Heart left ventricle (tissue), 16 donors: ENCODE results near the gene FOXJ2. TPM values are rescaled to one million over a fixed set of nuclear protein-coding genes. Genes with fewer than 3 reads are reported as not detected.
"Not testable (repeated sequence)": the region's sequence is repeated elsewhere in the genome, so short reads cannot be mapped to it uniquely, and the experiment has no call there.

Experiments used
- ATAC-seq, 4 donors: fragments of 200-7000 bp; cut with Tn5 transposase; one replicate each; pipeline ENCODE4 v1.9.1; 2020 to 2022; ENCODE audit warnings: moderate library complexity in 4 of 4, mild to moderate bottlenecking in 3 of 4, moderate number of reproducible peaks in 1 of 4
- DNase-seq, 5 donors: peaks; one replicate each; pipeline ENCODE4 v3.0.0-alpha.2; 2020
- H3K27ac ChIP-seq, 12 donors: fragments of 200-600 bp; sonication (generic) in 4 of 12; one replicate each; pipeline versions ENCODE4 v1.5.0 to v1.8.0; 2016 to 2022; ENCODE audit warnings: mild to moderate bottlenecking in 2 of 12
- H3K27me3 ChIP-seq, 9 donors: fragments of 200-600 bp; sonication (generic) in 2 of 9; one replicate each; pipeline versions ENCODE4 v1.5.1 to v1.8.0; 2016 to 2022; ENCODE audit warnings: mild to moderate bottlenecking in 3 of 9
- H3K36me3 ChIP-seq, 9 donors: fragments of 200-600 bp; sonication (generic) in 2 of 9; one replicate each; pipeline versions ENCODE4 v1.5.0 to v1.8.0; 2018 to 2022; ENCODE audit warnings: mild to moderate bottlenecking in 2 of 9
- H3K4me1 ChIP-seq, 12 donors: fragments of 200-600 bp; sonication (generic) in 4 of 12; one replicate each; pipeline versions ENCODE4 v1.5.0 to v1.8.0; 2016 to 2022; ENCODE audit warnings: mild to moderate bottlenecking in 3 of 12
- H3K4me3 ChIP-seq, 12 donors: fragments of 200-600 bp; sonication (generic) in 4 of 12; one replicate each; pipeline versions ENCODE4 v1.5.0 to v1.8.0; 2017 to 2022; ENCODE audit warnings: mild to moderate bottlenecking in 9 of 12, moderate library complexity in 4 of 12
- H3K9me3 ChIP-seq, 12 donors: fragments of 200-600 bp; sonication (generic) in 4 of 12; one replicate each; pipeline versions ENCODE4 v1.5.0 to v1.8.0; 2016 to 2022; ENCODE audit warnings: mild to moderate bottlenecking in 1 of 12
- CTCF ChIP-seq, 12 donors: fragments of 200-600 bp; sonication (generic) in 4 of 12; IDR thresholded peaks; one replicate each; pipeline versions ENCODE4 v1.5.0 to v1.8.0; 2018 to 2022; ENCODE audit warnings: antibody characterized with exemption in 12 of 12, mild to moderate bottlenecking in 5 of 12
- POLR2A ChIP-seq, 2 donors: fragments of 450-650 bp; IDR thresholded peaks; one replicate each; pipeline ENCODE4 v1.6.1; 2017; ENCODE audit warnings: antibody characterized with exemption in 2 of 2, mild to moderate bottlenecking in 2 of 2, moderate library complexity in 2 of 2
- WGBS, 4 donors: extraction: QIAGEN DNeasy Blood & Tissue Kit in 2 of 4; methylation state at CpG; one replicate each; pipeline versions ENCODE4 v1.1.5 to v1.1.7; 2013 to 2018; 5-methylcytosine and 5-hydroxymethylcytosine counted together
- intact Hi-C, 10 donors: fragments of 100-400 bp; cut with DNase I; formaldehyde crosslinking; loops; one replicate each; pipeline versions ENCODE4 v1.11.1 to v1.14.2; 2022
- polyA plus RNA-seq, 2 donors: library from polyadenylated mRNA; stranded (reverse); fragments of 200-250 nt; gene quantifications; one replicate each; pipeline ENCODE4 v1.2.3, GENCODE V29; 2013
- total RNA-seq, 9 donors: library from RNA; depleted of rRNA in 2 of 9; stranded (reverse); fragments of >200 nt in 2 of 9; fragmentation: NEBNext Ultra II Directional in 3 of 9; extraction: Animal tissue kit (Norgen Biotek cat#: 25700) in 3 of 9; gene quantifications; one replicate each; pipeline versions ENCODE4 v1.1.0 to v1.2.4, GENCODE V29; 2016 to 2023
- donor health status: ischemic (EF 13 %, LVEDD 7.1; RV severe dilation, severe dysfunction).
- donor health status: healthy with polysubstance abuse.
- donor health status: DM: no; HTN: yes; CAD: no.
- donor health status: DM: no; HTN: no; CAD: no.
- donor health status: ischemic (EF 25% LVEDD 6.9; RV normal size, moderate dysfunction).
- donor health status: ischemic (EF 25% LVEDD 5.7; RV mildly dilated, moderate dysfunction).
- donor health status: healthy.
- donor health status: DM: yes; HTN: yes; CAD: no.
- donor health status: ischemic (EF 35%, LVEDD 5.7; RV mildly dilated, moderate dysfunction).
- donor health status: nonischemic (EF 11% LVEDD 7.7; RV severe dilation, severe dysfunction).
- donor health status: DM: yes; HTN: yes; CAD: no.
- donor health status: PGD.
- donor health status: ischemic (EF 29% LVEDD 5.4; RV normal size, mild dysfunction).
- donor health status: nonischemic (EF 23%, LVEDD 6.1; RV moderate dilation, normal function).

FOXJ2 gene
- total and polyA plus RNA-seq, 11 donors: 9.4 to 34.7 (median 23.7) TPM

- intact Hi-C loops: no loop called here
- H3K27me3 ChIP-seq: no peaks in the 10 kb centered on the region
- DNase-seq (no peak), ATAC-seq (no peak)
- peak overlapping the region in 7 of 12 donors; percentile 3 to 60 (median 32) for H3K4me3 ChIP-seq
- peaks cover 0 to 9% (median 0%) of the 10 kb centered on the region in 9 donors for H3K36me3 ChIP-seq
- H3K4me1 ChIP-seq: peaks cover 0 to 65% (median 0%) of the 10 kb centered on the region in 12 donors
- no peaks in the 10 kb centered on the region for H3K9me3 ChIP-seq
- TF ChIP-seq CTCF (IDR thresholded peaks at IDR 0.05) (no peak), POLR2A (IDR thresholded peaks at IDR 0.05) (no peak)
- H3K27ac ChIP-seq: peak overlapping the region in 3 of 12 donors; percentile 7 to 92 (median 38)
Measured at GRCh38 chr12:8064131-8064530, 31.6 kb downstream of the FOXJ2 start.

- no peak for DNase-seq
- peak in 3 of 4 donors; percentile 69 to 83 (median 75) for ATAC-seq
- Histone ChIP-seq H3K4me1 (peaks cover 0 to 73% (median 0%) of the 10 kb centered on the region in 12 donors), H3K27me3 (no peaks in the 10 kb centered on the region), H3K27ac (peak within 1 kb of the TSS in 5 of 12 donors; percentile 4 to 92 (median 32)), H3K4me3 (peak within 1 kb of the TSS in 7 of 12 donors; percentile 5 to 60 (median 32)), H3K9me3 (no peaks in the 10 kb centered on the region), H3K36me3 (no peaks in the 10 kb centered on the region)
- TF ChIP-seq CTCF (IDR thresholded peaks at IDR 0.05): no peak
- no peak for TF ChIP-seq POLR2A (IDR thresholded peaks at IDR 0.05)
- intact Hi-C loops: no loop called here
- 44 to 52% (median 48%) methylated on average over 2 of the region's 2 CpGs for WGBS, 4 donors
Measured at GRCh38 chr12:8065991-8066594, 33.6 kb downstream of the FOXJ2 start, which contains the start of gene C3AR1. Gene C3AR1, minus strand, starts transcription at chr12:8066359. Its CDS starts 6,174 bp downstream, at chr12:8060185.

GRCh38 chr12:8069582-8069981, 37.1 kb downstream of the FOXJ2 start:
- TF ChIP-seq POLR2A (IDR thresholded peaks at IDR 0.05): no peak
- TF ChIP-seq CTCF (IDR thresholded peaks at IDR 0.05): no peak
- ATAC-seq (no peak), DNase-seq (no peak)
- no peaks in the 10 kb centered on the region for H3K9me3 ChIP-seq
- H3K36me3 ChIP-seq: no peaks in the 10 kb centered on the region
- H3K4me1 ChIP-seq: peaks cover 0 to 53% (median 0%) of the 10 kb centered on the region in 12 donors
- H3K27ac ChIP-seq: peak overlapping the region in 2 of 12 donors; percentile 37 to 85
- H3K4me3 ChIP-seq: no peak overlapping the region
- intact Hi-C loops: no loop called here
- H3K27me3 ChIP-seq: no peaks in the 10 kb centered on the region

GRCh38 chr12:8071820-8072219, 39.3 kb downstream of the FOXJ2 start:
- not testable (repeated sequence) for DNase-seq, H3K36me3 ChIP-seq, H3K27me3 ChIP-seq, H3K27ac ChIP-seq, H3K9me3 ChIP-seq, ATAC-seq, H3K4me3 ChIP-seq
- intact Hi-C loops: loop anchor here in 1 of 10 donors (10.0 kb wide), 1 partner anchor 217 kb away; no protein-coding TSS in a partner anchor
- H3K4me1 ChIP-seq: peaks cover 0 to 41% (median 0%) of the 10 kb centered on the region in 12 donors
- 79 to 89% (median 87%) methylated on average over 3 of the region's 3 CpGs for WGBS, 4 donors
